ENCODE data around the gene ABCA4. TPM values are rescaled to one million over a fixed set of nuclear protein-coding genes. Genes with fewer than 3 reads are reported as not detected.
A peak's percentile ranks its signal among the peaks of the same experiment; 100 is the strongest.

Gene ABCA4
- total and polyA plus RNA-seq, 8 donors: 0.08 to 1.2 (median 0.37) TPM; not detected in 5

DNA sequence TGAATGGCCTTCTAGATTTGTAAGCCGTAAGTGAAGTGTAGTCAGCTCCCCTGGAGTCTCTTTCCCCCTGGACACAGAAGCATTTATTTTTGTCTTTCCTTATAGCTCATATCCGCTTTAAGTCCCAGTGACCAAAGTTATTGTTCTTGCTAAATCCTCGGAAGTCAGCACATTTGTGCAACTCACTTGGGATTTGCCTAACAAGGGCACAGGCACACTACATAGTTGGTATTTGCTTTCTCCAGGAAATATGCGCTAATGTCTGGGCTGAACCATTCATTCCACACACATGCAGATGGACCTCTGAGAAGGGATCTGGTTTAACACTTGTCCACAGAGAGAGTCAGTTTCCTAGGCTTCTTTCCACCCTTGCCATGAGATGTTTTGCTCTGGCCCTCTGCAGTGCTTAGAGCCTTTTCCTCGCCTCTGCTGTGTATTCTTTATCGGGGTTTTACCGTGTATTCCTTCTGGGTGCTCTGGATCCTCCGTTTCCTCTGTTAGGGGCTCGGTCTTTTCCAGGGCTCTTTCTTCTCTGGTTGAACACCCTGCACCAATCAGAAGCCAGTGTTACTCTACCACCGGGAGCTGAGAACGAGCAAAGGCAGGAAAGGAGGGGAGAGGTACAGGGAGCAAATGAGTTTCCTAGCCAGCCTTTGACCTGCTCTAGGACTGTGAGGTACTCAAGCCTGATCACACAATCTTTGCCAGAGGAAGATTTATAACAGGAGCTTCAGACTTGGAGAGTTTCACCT, 72.4 kb downstream of the ABCA4 start:
- H3K27ac ChIP-seq: peak overlapping the region in 4 of 5 donors; percentile 59 to 76 (median 67)
- no peaks in the 10 kb centered on the region for H3K9me3 ChIP-seq
- 62 to 86% (median 76%) methylated on average over 11 of the region's 11 CpGs for WGBS, 5 donors
- intact Hi-C loops (cut with DNase I; ENCODE audit: low total_unique reads): loop anchor here (5.0 kb wide), 1 partner anchor 289 kb away; no protein-coding TSS in a partner anchor
- H3K36me3 ChIP-seq: no peaks in the 10 kb centered on the region
- no peaks in the 10 kb centered on the region for H3K27me3 ChIP-seq
- H3K4me3 ChIP-seq: no peak overlapping the region
- DNase-seq: peak in 1 of 2 donors; percentile 60
- peaks cover 6 to 32% (median 21%) of the 10 kb centered on the region in 4 donors for H3K4me1 ChIP-seq
- no peak for TF ChIP-seq EP300 (IDR thresholded peaks at IDR 0.05)
- peak in 1 of 3 donors; percentile 45 for TF ChIP-seq POLR2AphosphoS5 (IDR thresholded peaks at IDR 0.05)

DNA sequence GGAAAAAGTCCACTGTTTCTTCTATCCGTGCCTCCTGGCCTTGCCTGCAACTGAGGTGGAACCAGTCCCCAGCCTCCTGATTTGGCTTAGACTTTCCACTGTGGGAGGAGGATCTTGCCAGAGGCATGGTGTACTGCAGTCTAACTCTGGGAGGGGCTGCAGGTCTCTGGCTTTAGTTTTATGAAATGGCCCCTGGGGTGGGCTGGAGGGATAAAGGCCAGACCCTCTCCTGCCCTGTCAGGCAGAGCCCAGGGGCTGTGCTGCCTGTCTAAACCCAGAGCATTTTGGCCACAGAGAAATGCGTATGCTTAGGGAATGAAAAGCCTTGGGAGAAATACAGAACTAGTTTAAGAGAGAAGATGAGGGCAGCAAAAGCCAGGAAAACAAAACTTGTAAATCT, 73.0 kb downstream of the ABCA4 start:
- no peak overlapping the region for H3K4me3 ChIP-seq
- intact Hi-C loops (cut with DNase I; ENCODE audit: low total_unique reads): loop anchor here (5.0 kb wide), 1 partner anchor 289 kb away; no protein-coding TSS in a partner anchor
- peak overlapping the region; percentile 29 to 76 (median 65) for H3K27ac ChIP-seq
- H3K4me1 ChIP-seq: peaks cover 6 to 32% (median 21%) of the 10 kb centered on the region in 4 donors
- H3K9me3 ChIP-seq: no peaks in the 10 kb centered on the region
- TF ChIP-seq POLR2AphosphoS5 (IDR thresholded peaks at IDR 0.05): no peak
- TF ChIP-seq EP300 (IDR thresholded peaks at IDR 0.05): no peak
- 72 to 88% (median 85%) methylated on average over 2 of the region's 2 CpGs for WGBS, 5 donors
- H3K27me3 ChIP-seq: no peaks in the 10 kb centered on the region
- DNase-seq: no peak
- H3K36me3 ChIP-seq: no peaks in the 10 kb centered on the region

DNA sequence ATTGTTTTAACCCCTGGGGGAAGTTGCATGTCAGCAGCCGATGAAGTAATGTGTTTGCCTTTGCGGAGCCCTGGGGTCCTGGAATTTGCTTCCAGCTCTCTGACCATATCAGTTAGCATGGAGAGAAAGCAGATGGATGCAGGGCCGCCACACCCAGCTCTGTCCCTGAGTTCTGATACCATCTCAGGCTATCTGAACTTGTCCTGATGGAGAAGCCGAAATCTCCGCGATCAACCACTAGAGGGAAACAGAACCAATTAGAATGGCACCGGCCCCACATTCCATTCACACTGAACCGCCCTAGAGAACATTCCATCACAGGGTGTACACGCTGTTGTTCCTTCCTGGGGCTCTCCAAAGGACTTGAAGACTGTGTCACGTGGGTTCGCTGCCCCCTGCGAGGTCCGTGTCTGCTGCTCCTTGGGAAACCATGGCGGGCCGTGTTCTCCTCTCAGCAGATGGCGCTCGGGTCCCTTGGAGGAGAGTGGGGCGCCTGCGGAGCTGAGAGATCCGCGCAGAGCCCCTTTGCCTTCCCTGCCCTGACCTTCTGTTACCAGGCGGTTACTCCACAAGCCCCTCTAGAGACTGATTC, 75.4 kb downstream of the ABCA4 start:
- H3K36me3 ChIP-seq: no peaks in the 10 kb centered on the region
- intact Hi-C loops (cut with DNase I; ENCODE audit: low total_unique reads): loop anchor here (5.0 kb wide), 1 partner anchor 292 kb away; no protein-coding TSS in a partner anchor
- peak overlapping the region in 3 of 4 donors; percentile 13 to 23 (median 15) for H3K4me3 ChIP-seq
- 14 to 22% (median 20%) methylated on average over 15 to 22 of the region's 22 CpGs for WGBS, 5 donors
- peaks cover 6 to 27% (median 21%) of the 10 kb centered on the region in 4 donors for H3K4me1 ChIP-seq
- H3K27me3 ChIP-seq: no peaks in the 10 kb centered on the region
- peak; percentile 83 to 94 for DNase-seq
- no peaks in the 10 kb centered on the region for H3K9me3 ChIP-seq
- TF ChIP-seq, protein P1, sequence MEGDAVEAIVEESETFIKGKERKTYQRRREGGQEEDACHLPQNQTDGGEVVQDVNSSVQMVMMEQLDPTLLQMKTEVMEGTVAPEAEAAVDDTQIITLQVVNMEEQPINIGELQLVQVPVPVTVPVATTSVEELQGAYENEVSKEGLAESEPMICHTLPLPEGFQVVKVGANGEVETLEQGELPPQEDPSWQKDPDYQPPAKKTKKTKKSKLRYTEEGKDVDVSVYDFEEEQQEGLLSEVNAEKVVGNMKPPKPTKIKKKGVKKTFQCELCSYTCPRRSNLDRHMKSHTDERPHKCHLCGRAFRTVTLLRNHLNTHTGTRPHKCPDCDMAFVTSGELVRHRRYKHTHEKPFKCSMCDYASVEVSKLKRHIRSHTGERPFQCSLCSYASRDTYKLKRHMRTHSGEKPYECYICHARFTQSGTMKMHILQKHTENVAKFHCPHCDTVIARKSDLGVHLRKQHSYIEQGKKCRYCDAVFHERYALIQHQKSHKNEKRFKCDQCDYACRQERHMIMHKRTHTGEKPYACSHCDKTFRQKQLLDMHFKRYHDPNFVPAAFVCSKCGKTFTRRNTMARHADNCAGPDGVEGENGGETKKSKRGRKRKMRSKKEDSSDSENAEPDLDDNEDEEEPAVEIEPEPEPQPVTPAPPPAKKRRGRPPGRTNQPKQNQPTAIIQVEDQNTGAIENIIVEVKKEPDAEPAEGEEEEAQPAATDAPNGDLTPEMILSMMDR (IDR thresholded peaks at IDR 0.05): peak in 5 of 7 experiments; percentile 43 to 76 (median 72)
- TF ChIP-seq POLR2AphosphoS5 (IDR thresholded peaks at IDR 0.05) (peak in 2 of 3 donors; percentile 65 to 72), POLR2A (IDR thresholded peaks at IDR 0.05) (no peak)
- H3K27ac ChIP-seq: peak overlapping the region in 4 of 5 donors; percentile 60 to 76 (median 72)

DNA sequence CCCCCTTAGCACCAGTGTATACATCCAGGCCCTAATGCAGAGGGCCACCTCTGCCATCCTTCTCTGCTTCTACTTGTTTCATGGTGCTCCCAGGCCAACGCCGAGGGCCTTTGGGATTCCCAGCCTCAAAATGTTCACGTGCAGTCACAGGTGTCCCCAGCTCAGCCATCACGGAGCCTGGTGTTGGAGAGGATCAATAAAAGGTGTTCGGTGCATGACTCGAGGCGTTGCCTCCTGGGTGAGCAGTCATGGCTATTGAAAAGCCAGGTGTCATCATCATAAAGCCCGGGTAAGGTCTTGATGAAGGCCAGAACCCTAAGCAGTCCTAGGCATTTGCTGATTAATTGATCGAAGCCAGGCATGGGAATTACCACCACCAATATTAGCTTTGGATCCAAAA, 76.1 kb downstream of the ABCA4 start:
- Histone ChIP-seq H3K27ac (peak overlapping the region; percentile 34 to 76 (median 69)), H3K4me3 (no peak overlapping the region), H3K27me3 (no peaks in the 10 kb centered on the region), H3K36me3 (no peaks in the 10 kb centered on the region), H3K9me3 (no peaks in the 10 kb centered on the region), H3K4me1 (peaks cover 9 to 23% (median 20%) of the 10 kb centered on the region in 4 donors)
- intact Hi-C loops (cut with DNase I; ENCODE audit: low total_unique reads): loop anchor here (5.0 kb wide), 1 partner anchor 292 kb away; no protein-coding TSS in a partner anchor
- 83 to 91% (median 88%) methylated on average over 9 of the region's 9 CpGs for WGBS, 5 donors
- TF ChIP-seq POLR2AphosphoS5 (IDR thresholded peaks at IDR 0.05) (no peak), EP300 (IDR thresholded peaks at IDR 0.05) (no peak), POLR2A (IDR thresholded peaks at IDR 0.05) (no peak)
- TF ChIP-seq, protein P1 (IDR thresholded peaks at IDR 0.05): no peak
- DNase-seq: no peak

DNA sequence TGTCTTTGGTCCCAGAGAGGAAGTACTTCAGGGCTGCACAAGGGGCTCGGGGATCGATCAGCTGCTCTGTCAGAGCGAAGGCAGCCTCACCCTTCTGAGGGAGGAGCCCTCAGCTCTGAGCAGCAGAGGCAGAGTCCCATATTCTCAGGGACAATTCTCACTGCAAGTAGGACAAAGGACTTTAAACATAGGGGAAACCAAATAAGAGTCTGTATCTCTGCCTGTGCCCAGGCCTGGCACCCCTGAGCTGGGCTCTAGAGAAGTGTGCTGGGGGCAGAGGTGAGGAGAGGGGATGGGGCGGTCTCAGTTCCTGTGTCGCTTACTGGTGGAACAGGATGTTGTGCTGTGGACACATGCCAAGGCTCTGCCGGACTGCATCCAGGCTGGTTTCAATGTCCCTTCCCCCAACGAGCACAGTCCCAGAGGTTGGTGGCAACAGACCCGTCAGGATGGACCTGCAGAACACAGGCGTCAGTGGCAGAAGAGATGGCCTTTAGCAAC, 76.6 kb downstream of the ABCA4 start:
- peak; percentile 72 to 83 for DNase-seq
- Histone ChIP-seq H3K4me3 (no peak overlapping the region), H3K27ac (peak overlapping the region; percentile 34 to 76 (median 69)), H3K4me1 (peaks cover 12 to 23% (median 20%) of the 10 kb centered on the region in 4 donors), H3K9me3 (no peaks in the 10 kb centered on the region), H3K36me3 (no peaks in the 10 kb centered on the region), H3K27me3 (no peaks in the 10 kb centered on the region)
- 17 to 34% (median 24%) methylated on average over 9 of the region's 9 CpGs for WGBS, 5 donors
- intact Hi-C loops (cut with DNase I; ENCODE audit: low total_unique reads): no loop called here
- peak in 1 of 3 donors; percentile 12 for TF ChIP-seq POLR2AphosphoS5 (IDR thresholded peaks at IDR 0.05)
- no peak for TF ChIP-seq EP300 (IDR thresholded peaks at IDR 0.05)

Measured in stomach (tissue), 9 donors.